T-helper 2 cell treated with Interferon-gamma antibody and Interleukin-4, amounts not matched to agents 5 μg/mL and 100 μg/mL, for 36 hours (primary cell): ENCODE data around the gene THADA.
A peak's percentile ranks its signal among the peaks of the same experiment; 100 is the strongest.
"Not testable (repeated sequence)": the region's sequence is repeated elsewhere in the genome, so short reads cannot be mapped to it uniquely, and the experiment has no call there.

ENCODE experiments used
- DNase-seq: peaks from one replicate; pipeline ENCODE4 v3.0.0; 2021; ENCODE audit warnings: low spot score
- H3K27ac Mint-ChIP-seq: one replicate; pipeline ENCODE4 v1.8.0; 2021; ENCODE audit warnings: mild to moderate bottlenecking, mixed read lengths
- H3K27me3 Mint-ChIP-seq: one replicate; pipeline ENCODE4 v1.8.0; 2021; ENCODE audit warnings: low read depth, mixed read lengths
- H3K36me3 Mint-ChIP-seq: one replicate; pipeline ENCODE4 v1.8.0; 2021; ENCODE audit warnings: low read depth, mixed read lengths
- H3K4me1 Mint-ChIP-seq: one replicate; pipeline ENCODE4 v1.8.0; 2021; ENCODE audit warnings: low read depth, mixed read lengths
- H3K4me3 Mint-ChIP-seq: one replicate; pipeline ENCODE4 v1.8.0; 2022; ENCODE audit warnings: mild to moderate bottlenecking, moderate library complexity, mixed read lengths
- H3K9me3 Mint-ChIP-seq: one replicate; pipeline ENCODE4 v1.8.0; 2021; ENCODE audit warnings: mixed read lengths

Gene THADA

DNA sequence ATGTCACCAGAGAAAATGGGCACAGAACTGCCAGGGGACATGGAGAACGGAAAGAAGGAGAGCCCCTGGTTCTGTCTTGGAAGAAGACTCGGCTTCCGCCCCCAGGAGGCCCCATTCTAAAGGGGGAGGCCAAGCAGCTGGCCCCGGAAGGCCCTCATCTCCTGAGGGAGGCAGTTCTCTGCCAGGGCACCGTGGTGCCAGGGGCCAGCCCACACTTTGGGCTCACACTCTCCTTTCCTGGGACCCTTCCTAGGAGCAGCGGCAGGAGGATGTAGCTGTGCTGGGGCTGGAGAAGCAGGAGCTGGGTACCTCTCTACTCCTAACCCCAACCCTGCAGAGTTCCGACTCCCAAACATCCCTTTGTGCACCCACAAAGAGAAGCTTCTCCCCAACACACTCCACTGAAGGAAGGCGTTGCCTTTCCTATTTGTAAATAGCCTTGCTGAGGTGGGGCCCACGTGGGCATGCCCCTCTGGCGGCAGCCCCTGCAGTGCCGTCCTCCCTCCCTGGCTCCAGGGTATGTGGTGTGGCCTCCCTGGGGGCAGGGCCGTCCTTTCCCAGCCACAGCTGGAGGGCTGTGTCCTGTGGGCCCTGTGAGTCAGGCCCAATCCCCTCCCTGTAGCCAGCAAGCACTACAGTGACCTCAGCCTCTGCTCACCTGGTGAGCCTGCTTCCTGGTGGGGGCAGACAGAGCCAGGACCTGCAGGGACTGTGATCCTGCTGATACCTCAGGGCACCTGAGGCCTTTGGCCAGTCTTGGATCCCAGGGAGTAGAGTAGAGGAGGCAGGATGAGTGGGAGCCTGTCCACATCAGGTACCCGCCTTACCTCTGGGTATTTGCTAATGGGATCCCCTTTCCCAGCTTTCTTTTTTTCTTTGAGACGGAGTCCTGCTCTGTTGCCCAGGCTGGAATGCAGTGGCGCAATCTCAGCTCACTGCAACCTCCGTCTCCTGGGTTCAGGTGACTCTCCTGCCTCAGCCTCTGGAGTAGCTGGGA is 396.0 kb downstream of the THADA start:
- H3K4me1 Mint-ChIP-seq, result peaks cover 32% of the 10 kb centered on the region
- no peak overlapping the region for H3K27ac Mint-ChIP-seq
- H3K9me3 Mint-ChIP-seq, result no peaks in the 10 kb centered on the region
- no peak overlapping the region for H3K4me3 Mint-ChIP-seq
- no peak for DNase-seq
- peaks cover 3% of the 10 kb centered on the region for H3K36me3 Mint-ChIP-seq
- H3K27me3 Mint-ChIP-seq, result no peaks in the 10 kb centered on the region

DNA sequence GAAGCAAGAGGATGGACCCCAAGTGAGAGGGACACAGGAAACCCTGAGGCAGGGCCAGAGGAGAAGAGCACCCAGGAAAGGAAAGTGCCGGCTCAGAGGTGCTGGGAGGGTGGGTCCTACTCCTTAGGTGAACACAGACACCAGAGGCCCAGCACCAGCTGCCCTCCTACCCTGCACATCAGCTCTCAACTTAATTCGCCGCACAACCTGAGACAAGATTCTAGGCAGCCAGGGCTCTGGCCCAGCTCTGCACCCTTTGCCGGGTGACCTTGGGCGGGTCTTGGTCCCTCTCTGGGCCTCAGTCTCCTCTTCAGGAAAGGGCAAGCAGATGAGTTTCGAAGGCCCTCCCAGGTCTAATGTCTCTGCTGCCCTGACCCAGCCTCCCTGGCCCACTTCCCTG is 397.6 kb downstream of the THADA start:
- H3K4me1 Mint-ChIP-seq, result peaks cover 47% of the 10 kb centered on the region
- H3K9me3 Mint-ChIP-seq, result no peaks in the 10 kb centered on the region
- DNase-seq, result no peak
- H3K27ac Mint-ChIP-seq, result no peak overlapping the region
- no peaks in the 10 kb centered on the region for H3K27me3 Mint-ChIP-seq
- no peak overlapping the region for H3K4me3 Mint-ChIP-seq
- peaks cover 3% of the 10 kb centered on the region for H3K36me3 Mint-ChIP-seq

- Mint-ChIP-seq H3K27ac (peak overlapping the region; percentile 56), H3K36me3 (peaks cover 3% of the 10 kb centered on the region), H3K9me3 (no peaks in the 10 kb centered on the region)
Observed at GRCh38 chr2:43197588-43197896, 398.3 kb downstream of the THADA start.

DNA sequence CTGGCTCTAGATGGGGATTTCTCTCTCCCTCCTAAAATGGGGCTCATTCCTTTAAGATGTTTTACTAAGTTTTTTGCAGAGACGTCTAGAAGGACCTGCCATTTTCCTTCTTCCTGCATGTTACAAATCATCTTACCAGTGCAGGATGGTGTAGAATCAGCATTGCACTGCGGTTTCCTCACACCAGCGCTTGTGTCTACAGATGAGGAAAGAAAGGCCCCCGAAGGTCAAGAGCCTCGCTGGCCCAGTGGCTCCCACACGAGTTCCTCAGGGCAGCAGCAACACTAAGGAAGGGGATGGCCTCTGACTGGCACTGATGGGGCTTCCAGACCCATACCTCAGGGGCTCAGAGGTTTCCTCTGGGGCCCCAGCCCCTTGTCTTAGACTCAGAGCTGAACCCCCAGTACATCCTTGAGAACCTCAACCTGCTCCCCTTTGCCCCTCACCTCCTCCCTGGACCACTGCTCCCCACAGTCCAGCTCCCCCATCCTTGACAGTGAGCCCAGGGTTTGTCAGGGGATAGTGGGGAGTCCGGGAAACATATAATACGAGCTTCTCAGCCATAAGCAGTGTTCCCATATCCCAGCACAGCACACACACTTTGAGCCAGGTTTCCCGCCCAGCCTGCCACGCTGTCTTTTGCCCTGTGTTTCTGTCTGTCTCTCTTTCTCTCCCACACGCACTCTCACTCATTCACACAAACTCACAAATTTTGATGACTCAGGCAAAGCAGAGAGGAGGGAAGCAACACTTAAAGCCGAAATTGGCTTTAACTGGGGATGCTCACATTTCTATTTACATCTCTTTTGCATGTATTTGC is 398.9 kb downstream of the THADA start:
- Mint-ChIP-seq H3K9me3 (no peaks in the 10 kb centered on the region), H3K36me3 (peaks cover 3% of the 10 kb centered on the region), H3K4me3 (peak overlapping the region; percentile 50), H3K27me3 (no peaks in the 10 kb centered on the region), H3K27ac (peak overlapping the region; percentile 88), H3K4me1 (peaks cover 46% of the 10 kb centered on the region)
- DNase-seq, result no peak

More at GRCh38 chr2:43197588-43197896, 398.3 kb downstream of the THADA start:
- no peak for DNase-seq
- Mint-ChIP-seq H3K4me3 (no peak overlapping the region), H3K27me3 (no peaks in the 10 kb centered on the region), H3K4me1 (peaks cover 47% of the 10 kb centered on the region)

DNA sequence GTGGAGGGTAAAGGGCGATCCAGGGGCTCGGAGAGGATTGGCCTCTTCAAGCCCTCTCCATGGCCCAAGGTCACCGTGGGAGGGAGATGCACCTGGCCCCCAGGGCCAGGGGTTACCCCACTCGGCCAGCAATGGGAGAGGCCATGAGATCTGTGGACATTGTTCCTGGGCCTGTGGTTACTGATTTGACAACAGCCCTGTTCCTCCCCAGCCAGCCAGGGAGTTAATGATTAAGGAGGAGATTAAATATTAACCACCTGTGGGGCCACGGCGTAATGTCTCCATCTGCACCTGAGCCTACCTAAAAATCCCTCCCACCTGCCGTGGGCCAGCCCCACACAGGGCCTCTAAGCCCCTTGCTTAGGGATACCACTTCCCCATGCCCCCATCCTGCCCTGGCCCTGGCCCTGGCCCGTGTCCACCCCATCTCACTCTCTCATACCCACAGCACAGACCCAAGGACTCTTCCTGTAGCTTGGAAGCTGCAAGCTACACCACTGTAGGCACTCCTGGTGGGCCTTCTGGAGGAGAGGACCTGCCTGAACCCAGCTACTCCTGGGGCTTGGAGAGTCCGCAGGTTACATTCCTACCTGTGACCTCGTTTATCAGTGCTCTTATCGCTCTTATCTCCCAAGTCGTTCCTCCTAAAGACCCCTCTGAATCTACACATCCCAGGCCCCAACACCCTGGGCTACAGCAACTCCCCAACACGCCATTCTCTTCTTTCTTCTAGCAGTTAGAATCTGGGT is 401.5 kb downstream of the THADA start:
- H3K27me3 Mint-ChIP-seq, result no peaks in the 10 kb centered on the region
- H3K4me3 Mint-ChIP-seq, result peak overlapping the region; percentile 75
- H3K36me3 Mint-ChIP-seq, result peaks cover 3% of the 10 kb centered on the region

GRCh38 chr2:43193652-43194120 is 402.2 kb downstream of the THADA start:
- H3K4me1 Mint-ChIP-seq, result peaks cover 42% of the 10 kb centered on the region
- H3K27ac Mint-ChIP-seq, result peak overlapping the region; percentile 56
- H3K27me3 Mint-ChIP-seq, result no peaks in the 10 kb centered on the region
- H3K4me3 Mint-ChIP-seq, result peak overlapping the region; percentile 10
- DNase-seq, result no peak
- no peaks in the 10 kb centered on the region for H3K9me3 Mint-ChIP-seq
- peaks cover 3% of the 10 kb centered on the region for H3K36me3 Mint-ChIP-seq

More for the DNA sequence above, 401.5 kb downstream of the THADA start:
- DNase-seq, result no peak
- no peaks in the 10 kb centered on the region for H3K9me3 Mint-ChIP-seq
- peak overlapping the region; percentile 94 for H3K27ac Mint-ChIP-seq
- H3K4me1 Mint-ChIP-seq, result peaks cover 40% of the 10 kb centered on the region

GRCh38 chr2:43192744-43193651 is 402.8 kb downstream of the THADA start:
- no peaks in the 10 kb centered on the region for H3K9me3 Mint-ChIP-seq
- no peak overlapping the region for H3K4me3 Mint-ChIP-seq
- H3K27ac Mint-ChIP-seq, result peak overlapping the region; percentile 56
- H3K27me3 Mint-ChIP-seq, result no peaks in the 10 kb centered on the region
- peaks cover 3% of the 10 kb centered on the region for H3K36me3 Mint-ChIP-seq
- DNase-seq, result no peak
- H3K4me1 Mint-ChIP-seq, result peaks cover 42% of the 10 kb centered on the region

DNA sequence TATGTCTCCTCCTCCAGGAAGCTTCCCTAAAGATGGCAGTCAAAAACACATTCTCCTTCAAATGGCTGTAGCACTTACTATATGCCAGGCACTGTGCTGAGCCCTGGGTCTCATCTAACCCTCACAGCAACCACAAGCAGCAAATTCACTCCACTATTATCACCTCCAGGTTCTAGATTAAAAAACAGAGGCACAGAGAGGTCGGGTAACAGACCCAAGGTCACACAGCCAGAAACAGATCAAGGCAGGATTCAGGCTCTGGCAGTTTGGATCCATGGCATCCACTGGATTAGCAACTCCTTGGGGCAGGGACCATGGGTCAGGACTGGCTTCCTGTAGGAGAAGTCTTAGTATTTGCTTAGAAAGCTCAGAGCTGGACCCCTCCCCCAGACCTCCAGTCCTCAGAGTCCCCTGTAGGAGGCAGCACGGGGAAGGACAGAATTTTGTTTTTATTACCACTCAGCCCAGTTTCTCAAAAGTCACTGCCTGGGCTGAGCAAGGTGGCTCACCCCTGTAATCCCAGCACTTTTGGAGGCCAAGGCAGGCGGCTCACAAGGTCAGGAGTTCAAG is 403.8 kb downstream of the THADA start:
- Mint-ChIP-seq H3K36me3 (peaks cover 3% of the 10 kb centered on the region), H3K4me1 (peaks cover 36% of the 10 kb centered on the region), H3K9me3 (no peaks in the 10 kb centered on the region), H3K27me3 (no peaks in the 10 kb centered on the region), H3K4me3 (no peak overlapping the region), H3K27ac (peak overlapping the region; percentile 39)
- DNase-seq, result no peak

DNA sequence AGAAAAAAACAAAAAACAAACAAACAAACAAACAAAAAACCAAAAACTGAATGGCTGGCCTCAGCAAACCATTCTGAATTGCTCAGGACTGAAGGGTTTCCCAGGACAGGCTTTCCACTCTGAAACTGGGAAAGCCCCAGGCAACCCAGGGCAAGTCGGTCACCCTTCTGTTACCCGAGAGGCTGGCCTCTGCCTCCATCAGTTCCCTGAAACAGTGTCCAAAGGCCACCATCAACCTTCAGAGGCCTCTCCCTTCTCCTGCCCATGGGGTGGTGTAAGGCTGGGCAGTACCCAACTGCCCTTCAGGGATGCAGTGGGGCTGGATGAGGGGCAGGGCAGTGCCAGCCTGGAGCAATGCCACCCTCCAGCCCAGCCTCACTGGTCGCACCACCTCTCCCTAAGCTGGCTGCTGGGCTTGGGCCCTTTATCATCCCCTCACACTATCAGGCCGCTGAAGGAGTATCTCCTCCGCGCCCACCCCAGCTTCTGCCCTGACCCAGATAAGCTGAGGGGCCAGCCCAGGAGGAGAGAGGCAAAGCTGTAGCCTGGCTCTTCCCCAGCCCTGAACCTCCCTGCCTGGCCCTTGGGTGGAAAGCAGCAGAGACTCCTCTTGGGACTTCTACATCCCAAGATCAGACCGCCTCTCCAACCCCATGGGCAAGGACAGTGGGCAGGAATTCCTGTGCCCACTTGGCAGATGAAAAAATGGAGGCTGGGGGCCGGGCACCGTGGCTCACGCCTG is 405.4 kb downstream of the THADA start:
- Mint-ChIP-seq H3K9me3 (no peaks in the 10 kb centered on the region), H3K4me1 (peaks cover 30% of the 10 kb centered on the region), H3K36me3 (no peaks in the 10 kb centered on the region), H3K4me3 (no peak overlapping the region), H3K27ac (no peak overlapping the region), H3K27me3 (no peaks in the 10 kb centered on the region)
- DNase-seq, result no peak

DNA sequence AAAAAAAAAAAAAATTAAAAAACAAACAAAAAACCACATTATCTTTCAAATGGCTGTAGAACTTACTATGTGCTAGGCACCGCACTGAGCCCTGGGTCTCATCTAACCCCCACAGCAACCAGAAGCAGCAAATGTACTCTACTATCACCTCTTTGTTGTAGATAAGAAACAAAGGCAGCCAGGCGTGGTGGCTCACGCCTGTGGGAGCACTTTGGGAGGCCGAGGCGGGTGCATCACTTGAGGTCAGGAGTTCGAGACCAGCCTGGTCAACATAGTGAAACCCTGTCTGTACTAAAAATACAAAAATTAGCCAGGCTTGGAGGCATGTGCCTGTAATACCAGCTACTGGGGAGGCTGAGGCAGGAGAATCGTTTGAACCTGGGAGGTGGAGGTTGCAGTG is 406.0 kb downstream of the THADA start:
- H3K27me3 Mint-ChIP-seq, H3K9me3 Mint-ChIP-seq, H3K4me3 Mint-ChIP-seq, H3K27ac Mint-ChIP-seq, H3K36me3 Mint-ChIP-seq, DNase-seq: not testable (repeated sequence)
- peaks cover 26% of the 10 kb centered on the region for H3K4me1 Mint-ChIP-seq

GRCh38 chr2:43188561-43189386 is 407.1 kb downstream of the THADA start:
- Mint-ChIP-seq H3K9me3 (no peaks in the 10 kb centered on the region), H3K27ac (no peak overlapping the region), H3K4me3 (no peak overlapping the region), H3K4me1 (peaks cover 21% of the 10 kb centered on the region), H3K27me3 (no peaks in the 10 kb centered on the region), H3K36me3 (no peaks in the 10 kb centered on the region)
- DNase-seq, result no peak
